HepG2 (cell line): ENCODE data around the gene MYOM1. TPM values are rescaled to one million over a fixed set of nuclear protein-coding genes. Genes with fewer than 3 reads are reported as not detected.

Source experiments
- ATF6 ChIP-seq: sonication (generic); formaldehyde crosslinking; conservative IDR thresholded peaks from 2 replicates; pipeline ENCODE4 v1.4.0; 2020; ENCODE audit warnings: missing genetic modification reagents
- CREB1 ChIP-seq, 2 experiments: fragments of 450-650 bp in 1 of 2; IDR thresholded peaks; 2 replicates each; pipeline ENCODE4 v1.6.1; 2016 to 2017; ENCODE audit warnings: control low read depth in 1 of 2, mild to moderate bottlenecking in 1 of 2, missing compliant biosample characterization in 1 of 2, missing genetic modification characterization in 1 of 2
- EHMT2 ChIP-seq: fragments of 200-600 bp; sonication (generic); IDR thresholded peaks from 2 replicates; pipeline ENCODE4 v1.7.0; 2017; ENCODE audit warnings: antibody characterized with exemption, low read depth, low read length, borderline replicate concordance
- GMEB1 ChIP-seq: sonication (generic); formaldehyde crosslinking; IDR thresholded peaks from 2 replicates; pipeline ENCODE4 v1.5.1; 2020; ENCODE audit warnings: missing genetic modification reagents, mild to moderate bottlenecking, borderline replicate concordance
- HMGXB4 ChIP-seq, 2 experiments: sonication (generic) in 1 of 2; formaldehyde crosslinking in 1 of 2; IDR thresholded peaks; 2 replicates each; pipeline versions ENCODE4 v1.4.0 to v1.6.1; 2018 to 2020; ENCODE audit warnings: missing genetic modification reagents in 2 of 2, borderline replicate concordance in 1 of 2, low read depth in 1 of 2, mild to moderate bottlenecking in 1 of 2, missing biosample characterization in 1 of 2
- RERE ChIP-seq: IDR thresholded peaks from 2 replicates; pipeline ENCODE4 v1.6.1; 2016; ENCODE audit warnings: low read depth, missing genetic modification reagents, missing compliant biosample characterization
- SIX4 ChIP-seq: sonication (generic); formaldehyde crosslinking; IDR thresholded peaks from 2 replicates; pipeline ENCODE4 v1.4.0; 2020; ENCODE audit warnings: missing genetic modification reagents
- SOX6 ChIP-seq, 2 experiments: fragments of 450-650 bp in 1 of 2; sonication (generic) in 1 of 2; formaldehyde crosslinking in 1 of 2; IDR thresholded peaks; 2 replicates each; pipeline versions ENCODE4 v1.4.0 to v1.6.1; 2017 to 2020; ENCODE audit warnings: antibody characterized with exemption in 1 of 2, mild to moderate bottlenecking in 1 of 2, missing genetic modification reagents in 1 of 2
- SRSF9 ChIP-seq: fragments of 200-400 bp; formaldehyde crosslinking; IDR thresholded peaks from 2 replicates; pipeline ENCODE4 v1.6.1; 2018; ENCODE audit warnings: borderline replicate concordance, mild to moderate bottlenecking, low read depth, low read length; ENCODE audit not compliant: insufficient read depth, poor library complexity, severe bottlenecking
- ZBED4 ChIP-seq: sonication (generic); formaldehyde crosslinking; IDR thresholded peaks from 2 replicates; pipeline ENCODE4 v1.4.0; 2020; ENCODE audit warnings: missing genetic modification reagents, borderline replicate concordance
- ZNF20 ChIP-seq: sonication (generic); formaldehyde crosslinking; IDR thresholded peaks from 2 replicates; pipeline ENCODE4 v1.4.0; 2020; ENCODE audit warnings: mild to moderate bottlenecking, moderate library complexity, missing genetic modification reagents
- polyA plus RNA-seq, 8 experiments: library from polyadenylated mRNA; depleted of rRNA in 3 of 8; stranded (reverse) in 7 of 8; unstranded in 1 of 8; fragments of >200 nt; fragmentation: Illumina TruSeq in 4 of 8; extraction: Trizol in 4 of 8; gene quantifications; 2 replicates each; pipeline versions ENCODE4 v1.2.1 to v1.2.3, GENCODE V29; 2011 to 2016; ENCODE audit warnings: low read depth in 4 of 8, missing spikeins in 1 of 8, mixed read lengths in 1 of 8; ENCODE audit not compliant: insufficient read depth in 1 of 8
- total RNA-seq, 5 experiments: library from RNA; depleted of rRNA; stranded (reverse); fragments of >200 nt; fragmentation: Illumina TruSeq; extraction: Trizol; gene quantifications; 2 replicates each; pipeline ENCODE4 v1.2.3, GENCODE V29; 2016; ENCODE audit warnings: low read depth in 1 of 5

MYOM1 gene
- total and polyA plus RNA-seq, 2 of the 13 experiments (the other 11 are each of a cell fraction or from before 2014, with no cell fraction given) = 0.46 to 0.98 TPM

DNA sequence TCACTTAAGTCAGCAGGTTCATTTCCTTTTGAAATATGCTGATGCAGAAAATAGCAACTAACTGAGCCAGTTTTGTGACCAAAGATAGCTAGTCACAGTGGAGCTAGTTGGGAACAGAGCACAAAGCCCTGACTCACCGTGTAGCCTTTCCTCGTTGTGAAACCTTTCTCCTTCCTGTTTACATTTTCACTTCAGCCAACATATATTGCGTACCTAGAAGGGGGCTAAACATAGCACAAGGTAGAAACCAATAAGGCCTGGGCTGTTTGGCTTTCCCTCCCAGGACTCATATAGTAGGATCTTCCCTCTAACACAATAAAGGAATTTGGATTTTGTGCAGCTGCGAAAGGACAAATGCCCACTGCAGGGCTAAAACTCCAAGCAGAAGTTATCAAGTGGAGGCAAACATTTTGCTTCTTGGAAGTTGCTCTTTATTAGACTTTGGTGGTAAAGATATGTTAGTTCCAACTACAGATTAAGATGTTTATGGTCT, 182.3 kb downstream of the MYOM1 start (continued):
- TF ChIP-seq ATF6 (CRISPR knock-in tag) (no peak), SOX6 (IDR thresholded peaks at IDR 0.05) (no peak), SOX6 (CRISPR knock-in tag; IDR thresholded peaks at IDR 0.05) (peak; percentile 95), RERE (CRISPR knock-in tag) (peak; percentile 81), HMGXB4 (CRISPR knock-in tag; IDR thresholded peaks at IDR 0.05; ENCODE audit: borderline replicate concordance in 1 of 2, low read depth in 1 of 2) (peak; percentile 37 to 72; a peak in 1 of 4 replicates), ZBED4 (CRISPR knock-in tag) (peak; percentile 71; the same call in 1 of the 2 replicates), EHMT2 (peak; percentile 42; the same call in 1 of the 2 replicates), ZNF20 (CRISPR knock-in tag) (no peak), GMEB1 (CRISPR knock-in tag) (peak; percentile 38; the same call in 1 of the 2 replicates), SIX4 (CRISPR knock-in tag) (peak; percentile 79), CREB1 (IDR thresholded peaks at IDR 0.05) (peak; percentile 34; the same call in 1 of the 2 replicates), CREB1 (CRISPR knock-in tag; IDR thresholded peaks at IDR 0.05) (peak; percentile 80), SRSF9 (no peak)
